Esophagus (tissue), 2 donors: ENCODE measurements around the gene AGAP1. TPM values are rescaled to one million over a fixed set of nuclear protein-coding genes. Genes with fewer than 3 reads are reported as not detected.

Source experiments
- H3K27ac ChIP-seq, 2 donors: one replicate each; pipeline ENCODE4 v1.5.1; 2013; ENCODE audit warnings: low read depth in 2 of 2, mild to moderate bottlenecking in 2 of 2, inconsistent platforms in 1 of 2, low read length in 1 of 2, moderate library complexity in 1 of 2
- H3K27me3 ChIP-seq, 2 donors: one replicate each; pipeline ENCODE4 v1.6.1; 2013; ENCODE audit warnings: low read length in 2 of 2, control low read depth in 1 of 2, mild to moderate bottlenecking in 1 of 2; ENCODE audit not compliant: insufficient read depth in 2 of 2, control insufficient read depth in 1 of 2
- H3K36me3 ChIP-seq, 2 donors: one replicate each; pipeline ENCODE4 v1.6.1; 2013; ENCODE audit warnings: low read length in 1 of 2; ENCODE audit not compliant: control insufficient read depth in 2 of 2, insufficient read depth in 2 of 2
- H3K4me1 ChIP-seq, 2 donors: one replicate each; pipeline ENCODE4 v1.6.1; 2013; ENCODE audit warnings: low read length in 1 of 2; ENCODE audit not compliant: control insufficient read depth in 2 of 2, insufficient read depth in 2 of 2
- H3K4me3 ChIP-seq, 2 donors: one replicate each; pipeline ENCODE4 v1.5.1; 2013; ENCODE audit warnings: low read length in 2 of 2, mild to moderate bottlenecking in 2 of 2, low read depth in 1 of 2, moderate library complexity in 1 of 2
- H3K9me3 ChIP-seq, 2 donors: one replicate each; pipeline ENCODE4 v1.6.1; 2013; ENCODE audit warnings: mild to moderate bottlenecking in 2 of 2, low read depth in 1 of 2, low read length in 1 of 2, moderate library complexity in 1 of 2; ENCODE audit not compliant: control insufficient read depth in 2 of 2, insufficient read depth in 1 of 2
- WGBS, 2 donors: extraction: QIAGEN DNeasy Blood & Tissue Kit; methylation state at CpG; one replicate each; pipeline ENCODE4 v1.1.7; 2013; 5-methylcytosine and 5-hydroxymethylcytosine counted together
- polyA plus RNA-seq, 2 donors: library from polyadenylated mRNA; stranded (reverse); fragments of 200-250 nt; gene quantifications; one replicate each; pipeline ENCODE4 v1.2.3, GENCODE V29; 2013
- donor health status: healthy with polysubstance abuse.
- donor health status: Bipolar disorder and iron deficiency.

AGAP1 gene
- polyA plus RNA-seq, 2 donors: 4.9 TPM

DNA sequence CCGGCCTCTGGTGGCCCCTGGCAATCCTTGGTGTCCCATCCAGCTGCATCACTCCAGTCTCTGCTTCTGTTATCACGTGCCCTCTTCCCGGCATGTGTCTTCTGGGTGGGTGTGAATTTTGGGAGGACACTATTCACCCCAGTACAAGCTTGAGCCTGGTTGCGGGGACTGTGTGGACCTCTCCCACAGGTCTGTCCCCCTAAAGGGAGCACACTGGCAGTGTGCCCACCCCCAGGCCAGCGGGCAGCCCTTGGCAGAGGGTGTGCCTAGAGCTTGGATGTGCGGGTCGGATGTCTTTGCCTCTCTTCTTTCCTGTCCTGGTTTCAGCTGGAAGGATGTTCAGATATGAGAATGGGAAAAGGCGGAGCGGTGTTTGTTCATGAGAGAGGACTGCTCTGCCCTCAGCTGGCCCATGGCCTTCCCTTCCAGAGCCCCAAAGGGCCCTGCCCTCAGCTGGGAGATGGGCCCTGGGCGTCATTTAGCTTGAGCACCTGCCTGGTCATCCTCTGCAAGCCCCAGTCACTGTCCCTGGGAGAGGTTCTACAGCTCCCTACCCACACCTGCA lies 73.2 kb downstream of the AGAP1 start:
- Histone ChIP-seq H3K4me1 (peaks cover 0 to 6% of the 10 kb centered on the region in 2 donors), H3K9me3 (peaks cover 8% of the 10 kb centered on the region in 2 donors), H3K27me3 (no peaks in the 10 kb centered on the region), H3K27ac (no peak overlapping the region), H3K4me3 (no peak overlapping the region), H3K36me3 (peaks cover 0 to 2% of the 10 kb centered on the region in 2 donors)
- 84 to 94% methylated on average over 10 of the region's 10 CpGs for WGBS, 2 donors

DNA sequence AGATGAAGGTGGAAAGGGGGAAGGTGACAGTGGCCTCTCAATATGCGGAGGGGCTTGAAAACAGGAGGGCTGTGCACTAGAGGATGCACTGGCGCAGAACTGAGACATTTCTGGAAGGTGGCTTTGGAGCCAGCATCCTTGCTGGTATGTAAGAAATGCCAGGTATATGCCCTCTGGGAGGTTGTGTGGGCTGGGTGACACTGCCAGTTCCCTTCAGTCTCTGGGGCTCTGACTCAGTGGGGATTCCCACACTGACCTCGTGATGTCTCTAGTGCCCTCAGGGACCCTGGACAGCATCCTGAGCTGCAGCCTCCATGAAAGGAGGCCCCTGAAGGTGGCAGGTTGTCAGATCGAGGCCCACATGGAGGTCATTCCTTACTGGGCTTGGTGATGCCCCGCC lies 74.0 kb downstream of the AGAP1 start:
- peaks cover 0 to 6% of the 10 kb centered on the region in 2 donors for H3K4me1 ChIP-seq
- peaks cover 8% of the 10 kb centered on the region in 2 donors for H3K9me3 ChIP-seq
- no peaks in the 10 kb centered on the region for H3K27me3 ChIP-seq
- H3K27ac ChIP-seq: no peak overlapping the region
- peaks cover 0 to 2% of the 10 kb centered on the region in 2 donors for H3K36me3 ChIP-seq
- H3K4me3 ChIP-seq: no peak overlapping the region
- 80 to 92% methylated on average over 5 of the region's 5 CpGs for WGBS, 2 donors

DNA sequence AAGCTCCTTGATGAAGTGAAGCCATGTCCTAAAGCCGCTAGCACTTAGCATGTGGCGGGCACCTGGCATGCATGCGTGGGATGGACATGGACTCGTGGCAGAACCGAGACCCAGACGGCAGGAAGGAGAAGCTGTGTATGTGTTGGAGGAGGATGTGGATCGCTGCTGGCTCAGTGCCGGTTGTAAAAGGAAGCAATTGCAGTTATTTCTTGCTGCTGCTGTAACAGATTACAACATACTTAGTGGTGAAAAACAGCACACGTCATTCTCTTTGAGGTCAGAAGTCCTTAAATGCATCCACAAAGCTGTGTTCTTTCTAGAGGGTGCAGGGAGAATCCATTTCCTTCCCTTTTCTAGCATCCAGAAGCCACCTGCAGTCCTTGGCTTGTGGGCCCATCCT lies 74.6 kb downstream of the AGAP1 start:
- 79 to 87% methylated on average over 9 of the region's 9 CpGs for WGBS, 2 donors
- Histone ChIP-seq H3K4me3 (no peak overlapping the region), H3K36me3 (peaks cover 0 to 2% of the 10 kb centered on the region in 2 donors), H3K9me3 (peaks cover 8% of the 10 kb centered on the region in 2 donors), H3K27ac (no peak overlapping the region), H3K27me3 (no peaks in the 10 kb centered on the region), H3K4me1 (peaks cover 0 to 4% of the 10 kb centered on the region in 2 donors)

DNA sequence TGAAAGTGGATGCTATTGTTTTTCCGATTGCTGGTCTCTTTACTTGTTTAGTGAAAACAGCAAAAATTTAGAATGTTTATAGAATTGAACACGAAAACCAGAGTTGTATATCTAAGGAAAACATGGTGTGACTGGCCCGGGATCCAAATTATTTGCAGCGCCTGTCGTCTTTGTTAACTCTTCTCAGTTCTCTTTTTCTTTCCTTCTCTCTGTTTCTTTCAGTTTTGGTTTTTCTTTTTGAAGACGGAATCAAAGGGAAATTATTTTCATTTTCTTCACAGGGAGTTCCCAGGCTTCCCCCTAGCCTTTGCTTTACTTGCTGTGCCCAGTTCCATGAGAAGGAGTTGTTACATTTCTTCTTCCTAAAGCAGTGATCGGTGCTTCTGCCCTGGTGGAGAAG lies 76.0 kb downstream of the AGAP1 start:
- H3K4me1 ChIP-seq: peaks cover 0 to 5% of the 10 kb centered on the region in 2 donors
- H3K27me3 ChIP-seq: no peaks in the 10 kb centered on the region
- WGBS, 2 donors: 62 to 63% methylated on average over 7 of the region's 7 CpGs
- H3K4me3 ChIP-seq: no peak overlapping the region
- H3K36me3 ChIP-seq: peaks cover 0 to 2% of the 10 kb centered on the region in 2 donors
- no peak overlapping the region for H3K27ac ChIP-seq
- peaks cover 8% of the 10 kb centered on the region in 2 donors for H3K9me3 ChIP-seq

DNA sequence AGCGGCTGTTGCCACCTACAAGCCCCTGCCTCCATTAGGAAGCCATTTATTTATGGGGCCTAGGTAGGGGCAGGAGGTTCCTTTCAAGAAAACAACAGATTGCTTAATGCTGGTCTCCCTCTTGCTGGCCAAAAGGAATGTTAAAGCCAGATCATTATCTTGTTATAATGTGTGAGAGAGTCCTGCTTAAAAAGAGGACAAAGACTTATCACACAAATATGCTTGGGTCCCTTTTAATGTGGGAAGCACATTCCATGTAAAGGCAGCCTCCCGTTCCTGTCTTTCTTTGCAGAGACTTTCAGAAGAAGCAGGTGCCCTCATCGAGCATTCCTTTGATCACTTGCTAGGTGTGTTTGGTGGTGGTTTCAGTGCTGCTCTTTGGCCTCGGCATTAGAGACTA lies 76.4 kb downstream of the AGAP1 start:
- peaks cover 0 to 2% of the 10 kb centered on the region in 2 donors for H3K36me3 ChIP-seq
- no peaks in the 10 kb centered on the region for H3K27me3 ChIP-seq
- H3K4me3 ChIP-seq: no peak overlapping the region
- peaks cover 8% of the 10 kb centered on the region in 2 donors for H3K9me3 ChIP-seq
- H3K4me1 ChIP-seq: peaks cover 0 to 5% of the 10 kb centered on the region in 2 donors
- H3K27ac ChIP-seq: no peak overlapping the region
- WGBS, 2 donors: 69 to 72% methylated on average over 4 of the region's 4 CpGs

DNA sequence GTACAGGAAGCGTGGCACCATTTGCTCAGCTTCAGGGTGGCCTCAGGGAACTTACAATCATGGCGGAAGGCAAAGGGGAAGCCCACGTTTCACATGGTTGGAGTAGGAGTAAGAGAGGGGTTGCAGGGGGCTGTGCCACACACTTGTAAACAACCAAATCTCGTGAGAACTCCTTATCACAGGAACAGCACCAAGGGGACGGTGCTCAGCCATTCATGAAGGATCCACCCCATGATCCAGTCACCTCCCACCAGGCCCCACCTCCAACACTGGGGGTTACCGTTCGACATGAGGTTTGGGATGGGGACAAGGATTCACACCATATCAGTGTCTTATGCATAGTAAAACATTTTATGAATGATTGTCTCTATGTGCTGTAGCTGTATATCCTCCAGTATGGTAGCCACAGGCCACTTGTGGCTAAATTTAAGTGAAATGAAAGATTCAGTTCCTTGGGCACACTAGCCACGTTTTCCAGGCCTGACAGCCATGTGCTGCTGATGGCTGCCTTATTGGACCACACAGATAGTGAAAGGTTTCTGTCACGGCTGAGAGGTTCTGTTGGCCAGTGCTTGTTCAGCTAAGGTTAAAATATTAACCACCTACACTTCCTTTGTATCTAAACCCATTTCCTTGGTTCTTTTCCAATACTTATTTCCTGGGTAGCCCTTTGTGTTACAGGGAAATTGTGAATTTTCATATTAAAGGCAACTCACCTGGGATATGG lies 77.3 kb downstream of the AGAP1 start:
- Histone ChIP-seq H3K27me3 (no peaks in the 10 kb centered on the region), H3K4me3 (no peak overlapping the region)

DNA sequence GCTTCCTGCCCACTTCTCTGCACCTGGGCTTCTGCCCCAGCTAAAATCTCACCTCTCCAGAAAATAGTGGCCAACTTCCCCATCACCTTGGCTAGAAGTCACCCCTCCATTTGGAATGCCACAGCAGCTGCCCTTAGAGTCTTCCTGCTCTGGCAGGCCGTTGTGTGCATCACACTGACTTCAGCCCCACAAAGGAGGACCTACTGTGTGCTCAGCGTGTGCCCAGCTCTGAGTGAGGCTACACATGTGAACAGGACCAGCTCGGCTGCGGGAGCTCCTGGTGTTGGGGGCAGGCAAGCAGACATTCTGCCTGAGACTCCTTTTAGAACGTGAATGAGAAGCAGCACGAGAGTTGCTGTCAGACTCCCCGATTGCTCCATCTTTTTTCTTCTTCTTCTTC lies 78.7 kb downstream of the AGAP1 start:
- WGBS, 2 donors: 88 to 90% methylated on average over 7 of the region's 7 CpGs
- peaks cover 8% of the 10 kb centered on the region in 2 donors for H3K9me3 ChIP-seq
- H3K36me3 ChIP-seq: peaks cover 0 to 2% of the 10 kb centered on the region in 2 donors
- H3K4me3 ChIP-seq: no peak overlapping the region
- H3K4me1 ChIP-seq: peaks cover 0 to 5% of the 10 kb centered on the region in 2 donors
- no peak overlapping the region for H3K27ac ChIP-seq
- H3K27me3 ChIP-seq: no peaks in the 10 kb centered on the region

More for the DNA sequence above, 77.3 kb downstream of the AGAP1 start:
- Histone ChIP-seq H3K27ac (no peak overlapping the region), H3K36me3 (peaks cover 0 to 2% of the 10 kb centered on the region in 2 donors), H3K9me3 (peaks cover 8% of the 10 kb centered on the region in 2 donors), H3K4me1 (peaks cover 0 to 5% of the 10 kb centered on the region in 2 donors)
- 82 to 86% methylated on average over 9 of the region's 9 CpGs for WGBS, 2 donors

DNA sequence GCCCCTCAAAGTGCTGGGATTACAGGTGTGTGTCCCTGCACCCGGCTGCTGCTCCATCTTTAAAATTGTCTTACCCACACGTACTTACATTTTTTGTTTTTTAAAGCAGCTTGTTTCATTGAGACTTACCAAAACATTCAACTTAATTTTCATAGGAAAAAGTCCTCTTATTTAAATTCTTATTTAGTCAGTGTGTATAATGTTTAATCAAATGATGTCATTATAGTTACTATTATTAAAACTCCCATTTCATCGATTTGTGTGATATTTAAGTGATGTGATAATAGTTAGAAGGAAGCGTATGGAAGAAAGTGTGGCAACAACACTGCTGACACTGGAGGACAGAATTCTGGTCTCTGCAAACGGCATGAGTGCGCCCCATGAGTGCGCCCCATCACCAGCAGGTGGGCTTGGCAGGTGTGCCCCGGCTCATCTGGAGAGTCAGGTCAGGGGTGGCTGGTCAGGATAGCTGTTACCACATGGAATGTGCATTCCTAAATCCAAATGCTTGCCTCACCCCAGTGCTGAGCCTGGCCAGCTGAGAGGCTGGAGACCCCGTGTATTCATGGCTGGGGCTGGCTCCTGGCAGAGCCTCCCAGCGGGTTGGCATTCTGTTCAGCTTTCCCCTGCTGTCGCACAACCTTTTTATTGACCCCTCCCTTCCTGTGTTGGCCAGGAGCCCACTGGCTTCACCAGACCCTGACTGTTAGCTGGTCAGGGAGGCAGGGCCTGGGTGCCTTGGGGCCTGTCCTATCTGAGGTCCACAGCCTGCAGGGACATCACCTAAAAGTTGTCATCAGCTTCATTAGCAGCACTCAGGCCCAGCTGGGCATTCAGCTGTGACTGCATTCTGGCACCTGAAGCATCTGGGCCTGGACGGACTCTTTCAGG lies 79.7 kb downstream of the AGAP1 start:
- no peak overlapping the region for H3K4me3 ChIP-seq
- H3K36me3 ChIP-seq: peaks cover 0 to 2% of the 10 kb centered on the region in 2 donors
- 75 to 84% methylated on average over 12 of the region's 12 CpGs for WGBS, 2 donors
- no peaks in the 10 kb centered on the region for H3K27me3 ChIP-seq
- H3K9me3 ChIP-seq: peaks cover under 1 to 3% of the 10 kb centered on the region in 2 donors
- peaks cover 0 to 5% of the 10 kb centered on the region in 2 donors for H3K4me1 ChIP-seq
- no peak overlapping the region for H3K27ac ChIP-seq

DNA sequence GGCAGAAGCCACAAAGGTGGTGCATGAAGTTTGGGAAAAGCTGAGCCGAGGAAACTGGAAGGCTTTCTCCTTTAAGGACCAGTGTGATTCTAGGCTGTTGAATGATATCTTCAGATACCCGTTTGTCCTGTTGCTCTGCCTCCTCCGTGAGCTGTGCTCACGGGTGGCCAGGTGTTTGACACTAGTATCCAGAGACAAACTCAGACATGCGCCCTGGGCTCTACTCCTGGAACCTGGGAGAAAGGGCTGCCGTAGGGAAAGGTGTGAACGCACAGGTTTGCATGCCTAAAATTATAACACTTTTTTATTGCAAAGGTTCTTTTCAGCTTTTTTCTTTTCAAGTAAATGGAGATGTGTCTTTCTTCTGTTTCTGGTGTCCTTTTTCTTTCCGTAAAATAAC lies 81.6 kb downstream of the AGAP1 start:
- WGBS, 2 donors: 58 to 68% methylated on average over 8 of the region's 8 CpGs
- Histone ChIP-seq H3K4me1 (peaks cover 0 to 8% of the 10 kb centered on the region in 2 donors), H3K27me3 (no peaks in the 10 kb centered on the region), H3K9me3 (no peaks in the 10 kb centered on the region), H3K4me3 (no peak overlapping the region), H3K36me3 (no peaks in the 10 kb centered on the region), H3K27ac (no peak overlapping the region)
